GM21723 (cell line): ENCODE data around the gene DENND11.
A peak's percentile ranks its signal among the peaks of the same experiment; 100 is the strongest.

ENCODE experiments used
- ATAC-seq: cut with Tn5 transposase; IDR thresholded peaks from one replicate; pipeline ENCODE4 v1.9.1; 2021; ENCODE audit warnings: mild to moderate bottlenecking, moderate library complexity; ENCODE audit not compliant: unreplicated experiment

DENND11 gene

DNA sequence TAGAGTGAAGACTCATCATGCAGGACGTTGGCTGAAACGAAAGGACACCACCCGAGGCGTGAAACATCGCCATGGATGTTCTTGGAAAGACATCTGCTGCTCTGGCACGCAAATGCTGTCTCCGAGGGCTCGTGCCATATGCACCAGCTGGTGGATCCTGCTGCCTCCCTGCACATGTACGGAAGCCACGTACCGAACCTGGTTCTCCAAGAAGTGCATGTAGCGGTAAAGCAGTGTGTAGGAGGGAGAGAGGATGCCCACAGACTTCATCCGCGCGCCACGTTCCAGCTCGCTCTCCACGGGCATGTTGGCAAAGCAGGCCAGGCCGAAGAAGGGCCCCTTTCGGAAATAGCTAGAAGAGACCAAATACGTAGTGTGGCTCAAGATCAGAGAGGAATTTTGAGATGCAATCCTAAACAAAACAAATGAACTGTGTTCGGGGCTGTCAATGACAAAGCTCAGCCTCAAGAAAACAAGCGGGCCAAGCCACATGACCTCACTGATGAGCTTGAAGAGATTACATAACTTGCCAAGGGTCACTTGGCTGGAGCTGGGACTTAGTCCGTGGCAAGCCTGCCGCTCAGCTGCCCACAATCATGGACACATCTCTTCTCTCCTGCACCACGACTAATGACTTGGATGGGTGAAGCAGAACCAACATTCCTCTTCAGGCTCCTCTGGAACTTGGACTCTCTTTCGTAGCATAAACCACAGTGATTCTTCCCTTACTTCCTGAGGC lies 16.5 kb downstream of the DENND11 start:
- ATAC-seq, result no peak

DNA sequence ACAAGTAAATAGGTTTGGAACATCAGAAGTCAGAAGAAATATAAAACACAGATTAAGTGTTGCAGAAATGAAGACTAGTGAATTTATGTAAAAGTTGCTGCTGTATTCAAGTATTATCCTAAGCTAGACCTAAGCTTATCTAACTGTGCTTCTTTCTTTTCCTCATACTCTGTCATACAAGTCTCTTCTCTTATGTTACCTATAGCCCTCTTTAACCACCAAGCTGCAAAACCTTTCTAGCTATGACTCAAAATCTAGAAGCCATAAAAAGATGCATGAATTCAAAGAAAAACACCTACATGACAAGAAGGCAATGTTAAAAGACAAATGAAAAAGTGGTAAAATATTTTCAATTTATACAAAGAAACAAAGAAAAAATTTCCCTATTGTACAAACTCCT lies 23.0 kb downstream of the DENND11 start:
- peak; percentile 66 for ATAC-seq

DNA sequence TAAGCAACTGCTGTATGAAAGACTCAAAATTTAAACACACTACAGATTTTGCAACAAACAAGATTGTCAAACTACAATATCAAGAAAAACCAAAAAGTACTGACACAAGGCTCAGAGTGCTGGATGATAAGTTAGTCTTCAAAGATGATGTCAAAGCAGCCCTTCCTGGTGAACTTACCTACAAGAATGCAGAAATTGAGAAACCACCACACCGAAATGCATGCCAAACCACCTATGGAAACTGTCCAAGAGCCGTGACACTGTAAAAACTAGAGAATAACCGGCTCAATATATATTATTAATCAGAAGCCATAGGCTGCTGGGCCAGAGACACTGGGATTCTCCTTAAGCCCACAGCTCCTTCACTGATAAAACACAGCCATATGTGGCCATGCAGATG lies 25.3 kb downstream of the DENND11 start:
- ATAC-seq, result no peak

DNA sequence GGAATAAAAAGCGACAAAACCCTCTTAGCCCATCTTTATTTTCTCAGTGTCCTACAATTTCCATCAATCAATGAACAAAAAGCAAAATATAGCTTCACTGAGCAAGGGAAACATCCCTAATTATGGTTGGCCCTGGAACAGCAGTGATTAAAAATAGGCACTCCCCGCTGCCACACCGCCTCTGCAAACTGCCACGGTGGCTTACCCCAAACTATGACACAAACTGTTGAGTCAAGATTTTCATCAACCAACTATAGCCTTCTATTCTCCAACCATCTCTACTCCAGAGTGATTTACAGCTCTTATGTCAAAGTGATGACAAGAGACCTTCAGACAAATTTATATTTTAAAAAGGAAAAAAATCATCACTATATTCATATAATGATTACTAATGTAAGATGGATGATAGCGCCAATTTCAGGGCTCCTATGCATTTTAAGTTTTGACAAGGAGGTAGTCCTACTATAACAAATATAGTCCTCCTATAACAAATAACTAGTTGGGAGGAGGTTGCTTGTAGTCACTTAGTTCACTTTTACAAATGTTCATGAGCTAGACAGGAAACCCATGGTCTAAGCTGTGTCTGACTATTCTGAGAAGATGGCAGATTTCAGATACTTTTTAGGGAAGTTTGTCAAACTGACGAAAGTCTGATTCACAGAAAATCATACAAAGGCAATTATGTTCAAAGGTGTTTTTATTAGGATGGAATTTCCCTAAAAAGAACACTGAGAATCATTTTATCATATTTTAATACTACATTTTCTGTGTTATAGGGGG lies 26.3 kb downstream of the DENND11 start:
- ATAC-seq, result no peak

DNA sequence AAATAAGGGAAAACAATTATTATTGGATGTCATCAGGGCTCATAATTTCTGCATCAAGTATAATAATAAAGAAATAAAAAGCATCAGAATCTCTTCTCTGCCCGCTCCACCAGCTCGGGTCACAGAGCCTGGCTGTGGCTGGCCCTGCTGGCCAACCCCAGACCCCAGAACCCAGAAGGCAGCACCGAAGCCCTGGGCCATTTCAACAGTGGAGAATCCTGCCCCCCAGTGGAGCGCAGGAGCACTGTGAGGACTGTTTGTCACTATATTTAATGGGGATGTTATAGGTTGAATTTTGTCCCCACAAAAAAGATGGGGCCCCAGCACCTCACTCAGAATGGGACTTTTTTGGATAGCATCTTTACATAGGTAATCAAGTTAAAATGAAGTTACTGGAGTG lies 27.3 kb downstream of the DENND11 start:
- ATAC-seq, result no peak

DNA sequence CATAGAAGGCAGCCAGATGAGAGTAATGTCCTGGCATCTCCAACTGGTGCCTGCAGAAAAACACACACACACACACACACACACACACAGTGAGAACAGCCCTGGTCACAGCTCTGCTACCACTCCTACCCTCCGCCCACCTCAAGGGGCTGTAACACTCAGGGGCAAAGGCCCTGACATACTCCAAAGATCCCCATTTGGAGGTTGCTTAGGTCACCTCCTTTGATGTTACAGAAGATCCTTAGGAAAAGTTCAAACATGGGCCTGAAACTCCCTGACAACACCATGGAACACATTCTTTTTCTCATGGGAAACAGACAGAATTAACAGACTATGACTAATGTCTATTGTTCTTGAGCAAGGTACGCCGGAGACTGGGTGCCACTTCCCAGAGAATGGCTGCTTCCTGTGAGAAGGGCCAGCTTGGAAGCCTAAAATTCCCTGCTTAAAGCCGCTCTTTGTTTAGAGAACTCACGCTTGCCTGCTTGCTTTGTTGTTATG lies 27.7 kb downstream of the DENND11 start:
- ATAC-seq, result no peak

DNA sequence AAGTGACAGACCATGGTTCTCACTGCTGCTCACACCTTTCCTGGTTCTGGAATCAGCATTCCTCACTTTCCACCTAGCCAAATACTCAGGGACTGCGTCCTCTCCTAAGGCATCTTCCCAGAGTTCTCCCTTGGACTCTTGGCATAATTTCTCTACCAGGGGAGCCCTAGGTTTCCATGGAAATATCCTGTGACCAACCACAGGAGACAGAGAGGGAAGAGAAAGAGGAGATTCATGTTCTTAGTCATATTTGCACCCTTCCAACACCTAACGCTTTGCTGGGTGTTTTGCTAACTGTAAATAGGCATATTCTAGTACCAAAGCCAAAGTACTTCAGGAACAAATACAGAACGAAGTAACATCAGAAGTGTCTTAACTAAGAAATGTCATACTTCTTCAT lies 28.6 kb downstream of the DENND11 start:
- ATAC-seq, result no peak

DNA sequence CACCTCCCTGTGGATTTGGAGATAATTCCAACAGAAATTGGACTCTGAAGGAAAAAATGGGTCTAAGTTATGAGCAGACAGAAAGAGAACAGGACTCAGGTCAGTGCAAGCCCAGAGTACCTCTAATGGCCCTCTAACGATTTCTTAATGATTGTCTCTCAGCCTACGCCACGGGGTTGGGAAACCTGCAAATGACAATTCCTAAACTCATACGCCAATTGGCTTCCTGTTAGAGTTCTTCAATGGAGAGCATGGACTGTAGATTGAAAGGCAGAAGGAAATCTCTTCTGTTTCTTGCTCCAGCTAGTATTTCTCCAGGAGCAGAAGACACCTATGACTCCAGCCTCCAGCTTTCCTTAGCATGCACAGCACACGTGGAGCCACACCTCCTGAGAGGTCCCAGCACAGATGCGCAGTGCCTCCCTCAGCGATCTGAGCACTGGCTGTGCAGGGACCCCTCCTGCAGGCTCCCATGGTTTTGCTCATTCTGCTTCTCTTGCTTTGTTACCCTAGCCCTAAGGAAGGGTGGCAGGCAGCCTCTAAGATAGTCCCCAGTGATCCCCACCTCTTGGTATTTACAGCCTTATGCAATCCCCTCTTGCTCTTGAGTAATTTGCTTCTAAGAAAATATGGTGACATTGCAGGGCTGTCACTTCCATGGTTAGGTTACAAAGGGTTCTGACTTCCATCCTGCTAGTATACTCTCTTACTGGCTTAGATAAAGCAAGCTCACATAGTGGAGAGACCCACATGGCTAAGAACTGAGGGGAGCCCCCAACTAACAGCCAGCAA lies 30.1 kb downstream of the DENND11 start:
- ATAC-seq, result no peak

DNA sequence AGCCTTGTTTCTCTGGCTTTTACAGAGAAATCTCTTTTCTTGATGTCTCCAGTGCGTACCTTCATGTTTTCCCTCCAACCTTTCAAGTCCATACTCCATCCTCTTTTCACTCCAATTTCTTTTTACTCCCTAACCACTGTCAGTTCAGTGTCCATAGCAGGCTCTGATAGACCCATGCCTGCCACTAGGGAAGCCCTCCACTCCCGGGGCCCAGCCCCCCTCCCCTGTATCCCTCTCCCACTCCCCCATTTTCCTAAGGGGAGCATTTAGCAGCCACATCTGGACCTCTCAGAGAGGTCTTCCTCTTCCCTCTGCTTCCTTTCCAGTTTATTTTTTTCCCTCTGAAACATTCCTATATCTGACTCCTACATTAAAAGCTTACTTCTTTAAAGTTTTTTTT lies 33.1 kb downstream of the DENND11 start:
- ATAC-seq, result no peak

DNA sequence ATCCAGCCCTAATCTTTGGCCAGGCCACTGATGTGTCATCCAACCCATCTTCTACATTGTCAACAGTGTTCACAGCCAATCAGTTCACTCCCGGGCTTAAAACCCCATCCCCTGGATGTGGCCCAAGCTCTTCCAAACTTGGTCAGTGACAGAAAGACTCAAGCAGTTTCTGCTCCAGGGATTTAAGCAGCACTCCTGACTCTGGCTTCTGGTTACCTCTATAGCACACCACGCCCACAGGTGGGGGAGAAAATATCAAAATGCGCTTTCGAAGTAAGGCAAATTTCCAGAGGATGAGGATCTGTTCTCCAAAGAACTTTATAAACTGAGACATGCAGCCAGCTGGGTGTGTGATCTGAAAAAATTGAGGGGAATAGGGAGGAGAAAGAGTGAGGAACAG lies 35.9 kb downstream of the DENND11 start:
- ATAC-seq, result no peak

DNA sequence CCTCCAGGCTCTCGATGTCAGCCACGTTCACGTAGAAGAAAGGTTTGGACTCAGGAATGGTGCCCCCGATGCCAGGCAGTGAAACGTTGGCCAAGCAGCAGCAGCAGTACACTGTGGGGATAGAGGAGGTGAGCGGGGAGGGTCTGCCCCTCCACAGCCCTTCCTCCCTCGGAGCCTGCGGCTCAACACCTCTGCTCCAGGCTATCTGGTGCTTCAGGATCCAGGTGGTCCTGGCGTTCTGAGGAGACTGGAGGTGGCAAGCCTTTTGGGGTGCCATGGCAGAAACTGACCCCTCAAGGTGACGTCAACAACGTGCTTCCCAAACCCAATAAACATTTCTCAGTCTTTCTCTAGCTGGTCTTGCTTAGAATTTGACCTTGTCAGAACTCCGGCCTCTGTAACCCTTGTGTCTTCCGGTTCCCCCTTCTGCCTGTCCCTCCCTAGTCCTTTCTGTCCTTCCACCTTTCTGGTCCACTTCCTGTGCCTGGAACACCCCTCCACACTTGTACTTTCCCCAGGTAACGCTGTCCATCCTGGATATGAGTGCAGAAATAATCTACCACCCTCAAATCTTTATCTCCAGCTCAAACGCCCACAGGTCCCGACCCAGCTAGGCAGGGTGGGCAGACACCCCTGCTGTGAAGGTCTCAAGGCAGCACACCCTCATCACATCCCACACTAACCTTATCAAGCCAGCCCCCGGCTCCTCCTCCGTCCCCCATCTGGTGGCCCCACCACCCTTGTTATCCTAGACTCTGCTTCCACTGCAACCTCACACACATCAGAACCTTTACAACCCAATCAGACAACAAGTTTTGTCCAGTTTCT lies 36.5 kb downstream of the DENND11 start:
- ATAC-seq, result no peak

DNA sequence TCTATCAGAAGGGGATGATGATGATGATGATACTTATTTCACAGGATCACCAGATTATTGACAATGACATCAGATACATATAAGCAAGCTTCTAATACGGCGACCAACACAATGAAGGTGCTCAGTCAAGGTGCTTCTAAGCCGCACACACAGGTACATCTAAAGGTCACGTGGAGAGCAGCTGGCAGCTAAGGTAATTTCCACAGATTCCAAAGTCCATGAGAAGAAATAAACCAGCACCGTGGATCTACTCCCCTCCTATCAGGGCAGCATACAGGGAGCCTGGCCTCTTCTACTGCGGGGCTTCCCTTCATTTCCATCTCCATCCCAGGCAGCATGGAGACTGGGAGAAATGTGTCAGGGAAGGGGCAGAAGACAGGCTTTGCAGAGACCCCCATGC lies 37.5 kb downstream of the DENND11 start:
- ATAC-seq, result no peak

DNA sequence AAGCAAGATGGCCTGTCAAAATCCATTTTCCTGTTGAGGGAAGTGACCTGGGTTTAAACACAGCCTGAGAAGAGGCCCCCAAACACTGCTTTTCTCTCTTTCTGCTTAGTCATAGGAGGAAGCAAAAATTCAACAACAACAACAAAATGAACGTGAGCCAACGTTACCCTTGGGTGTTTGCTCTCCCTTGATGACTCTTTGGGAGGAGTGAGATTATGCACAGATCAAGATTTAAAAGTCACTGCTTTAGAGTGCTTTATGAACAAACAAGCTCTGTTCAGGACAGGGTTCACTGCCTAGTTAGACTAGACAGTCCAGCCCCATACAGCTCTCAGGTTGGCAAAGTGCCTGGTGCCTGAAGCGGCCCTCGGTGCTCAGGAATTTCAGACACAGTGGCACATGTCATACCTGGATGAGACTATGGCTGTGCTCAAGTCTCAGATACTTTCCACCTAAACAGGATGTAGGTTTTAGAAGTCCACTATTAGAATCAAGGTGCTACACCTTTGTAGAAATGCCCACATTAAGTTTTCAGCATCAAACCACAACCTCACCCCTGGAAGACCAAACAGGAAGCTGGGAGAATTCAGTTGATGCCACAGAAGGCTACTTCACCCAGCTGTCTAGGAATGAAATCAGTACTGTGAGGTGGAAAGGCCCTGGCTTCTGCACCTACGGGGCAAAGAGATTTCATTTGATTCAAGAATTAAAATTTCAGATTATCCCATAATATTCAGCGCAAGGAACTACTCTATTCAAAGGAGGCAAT lies 38.7 kb downstream of the DENND11 start:
- ATAC-seq, result no peak

DNA sequence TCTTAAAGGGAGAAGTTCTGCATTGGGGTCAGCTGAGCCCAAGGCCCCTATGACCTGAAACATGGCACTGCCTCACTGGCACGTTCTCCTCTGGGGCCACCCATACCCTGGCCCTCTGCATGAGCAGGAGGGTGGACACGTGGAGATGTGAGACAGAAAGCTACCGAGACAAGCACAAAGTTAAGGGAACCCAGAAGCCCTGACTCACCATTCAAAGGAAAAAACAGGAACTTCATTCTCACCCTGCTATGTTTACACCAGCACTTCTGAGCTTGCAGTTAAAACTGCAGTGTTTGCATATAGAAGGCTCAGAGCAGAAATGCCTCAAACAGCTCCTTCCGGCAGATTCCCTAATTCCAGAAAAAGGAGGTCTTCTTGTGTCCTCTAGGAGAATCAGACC lies 41.7 kb downstream of the DENND11 start:
- no peak for ATAC-seq

DNA sequence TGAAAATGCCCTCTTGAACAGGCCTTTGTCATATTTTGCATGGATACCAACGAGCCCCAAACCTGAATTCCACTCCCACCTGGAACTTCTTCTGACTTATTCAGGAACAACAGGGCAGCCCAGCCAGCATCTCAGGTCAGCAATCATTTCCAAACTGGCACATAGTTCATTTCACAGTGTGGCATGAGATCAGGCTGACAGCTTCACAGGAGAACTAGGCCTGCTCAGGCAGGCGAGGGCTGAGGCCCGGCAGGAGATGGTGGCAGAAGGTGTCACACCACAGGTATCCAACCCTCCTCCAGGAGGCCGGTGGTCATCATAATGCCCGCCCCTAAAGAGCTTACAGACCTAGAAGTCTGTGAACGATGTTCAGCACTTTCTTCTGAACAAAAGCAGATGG lies 42.5 kb downstream of the DENND11 start:
- ATAC-seq, result no peak

DNA sequence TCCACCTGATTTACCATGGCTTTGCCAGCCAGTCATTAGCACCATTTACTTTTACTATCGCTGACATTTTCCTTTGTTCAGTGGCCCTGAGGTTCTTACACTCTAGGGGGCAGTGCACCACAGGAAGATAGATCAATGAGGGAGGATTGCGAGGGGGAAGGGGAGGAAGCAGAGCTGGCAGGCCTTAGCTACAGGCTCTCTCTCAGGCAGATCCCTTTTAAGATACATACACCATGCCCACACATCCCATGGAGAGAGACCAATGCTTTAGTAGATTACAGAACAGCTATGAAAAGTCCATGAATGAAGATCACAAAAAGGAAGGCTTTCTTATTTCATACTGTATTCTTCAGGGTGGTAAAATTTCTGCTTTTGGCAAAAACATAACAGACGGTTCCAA lies 47.4 kb downstream of the DENND11 start:
- ATAC-seq, result peak; percentile 90

DNA sequence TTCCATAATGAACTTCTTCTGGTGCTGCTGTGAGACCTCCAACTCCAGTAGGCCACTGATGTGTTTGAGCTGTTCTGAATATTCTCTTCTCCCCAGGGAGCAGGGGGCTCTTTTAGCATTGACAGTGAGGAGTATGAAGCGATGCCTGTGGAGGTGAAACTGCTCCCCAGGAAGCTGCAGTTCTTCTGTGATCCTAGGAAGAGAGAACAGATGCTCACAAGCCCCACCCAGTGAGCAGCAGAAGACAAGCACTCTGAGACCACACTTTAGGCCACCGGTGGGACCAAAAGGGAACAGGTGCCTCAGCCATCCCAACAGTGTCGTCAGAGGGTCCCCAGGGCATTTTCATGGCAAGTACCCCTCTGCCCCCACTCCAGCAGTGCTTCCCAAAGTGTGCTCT lies 49.3 kb downstream of the DENND11 start:
- ATAC-seq, result no peak
